DMS 273 treated with DMSO at 0.1 percent for 48 hours (cell line): ENCODE measurements around the gene ANKRD29.
"Not testable (repeated sequence)": the region's sequence is repeated elsewhere in the genome, so short reads cannot be mapped to it uniquely, and the experiment has no call there.

Experiments
- DNase-seq: peaks from one replicate; lab custom pipeline; 2025; lab: John Stamatoyannopoulos, UW

Gene ANKRD29

DNA sequence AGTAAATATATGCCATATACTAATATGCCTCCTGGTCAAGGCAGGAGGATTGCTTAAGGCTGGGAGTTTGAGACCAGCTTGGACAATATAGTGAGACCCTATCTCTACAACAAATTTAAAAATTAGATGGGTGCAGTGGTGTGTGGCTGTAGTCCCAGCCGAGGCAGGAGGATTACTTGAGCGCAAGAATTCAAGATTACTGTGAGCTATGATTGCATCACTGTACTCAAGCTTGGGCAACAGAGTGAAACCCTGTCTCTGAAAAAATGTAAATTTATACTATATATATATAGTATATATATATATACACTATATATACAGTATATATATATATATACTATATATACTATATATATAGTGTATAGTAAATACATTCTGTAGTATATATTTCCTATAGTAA is 46.5 kb downstream of the ANKRD29 start:
- no peak for DNase-seq

DNA sequence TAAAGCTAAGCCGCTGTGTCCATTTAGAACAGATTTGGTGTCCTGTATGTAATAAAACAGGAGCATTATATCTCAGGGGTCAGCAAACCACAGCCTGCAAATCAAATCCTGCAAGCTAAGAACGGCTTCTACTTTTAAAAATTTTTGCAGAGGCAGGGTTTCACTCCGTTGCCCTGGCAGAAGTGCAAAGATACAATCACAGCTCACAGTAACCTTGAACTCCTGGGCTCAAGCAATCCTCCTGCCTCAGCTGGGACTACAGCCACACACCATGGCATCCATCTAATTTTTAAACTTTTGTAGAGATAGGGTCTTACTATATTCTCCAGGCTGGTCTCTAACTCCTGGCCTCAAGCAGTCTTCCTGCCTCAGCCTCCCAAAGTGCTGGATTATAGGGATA is 47.8 kb downstream of the ANKRD29 start:
- DNase-seq: no peak

DNA sequence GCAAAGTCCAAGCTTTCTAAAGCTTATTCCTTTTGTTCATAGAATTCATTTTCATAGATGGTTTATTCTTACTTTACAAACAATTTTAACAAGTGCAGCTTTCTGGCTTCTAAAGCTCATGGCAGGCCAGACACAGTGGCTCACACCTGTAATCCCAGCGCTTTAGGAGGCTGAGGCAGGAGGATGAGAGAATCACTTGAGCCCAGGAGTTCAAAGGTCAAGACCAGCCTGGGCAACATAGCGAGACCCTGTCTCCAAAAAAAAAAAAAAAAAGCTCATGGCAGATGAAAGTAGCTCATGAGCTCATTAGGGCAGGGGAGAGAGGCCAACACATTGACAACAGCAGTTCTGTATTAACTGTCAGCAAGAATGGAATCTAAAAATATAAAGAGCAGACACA is 48.3 kb downstream of the ANKRD29 start:
- DNase-seq: no peak

DNA sequence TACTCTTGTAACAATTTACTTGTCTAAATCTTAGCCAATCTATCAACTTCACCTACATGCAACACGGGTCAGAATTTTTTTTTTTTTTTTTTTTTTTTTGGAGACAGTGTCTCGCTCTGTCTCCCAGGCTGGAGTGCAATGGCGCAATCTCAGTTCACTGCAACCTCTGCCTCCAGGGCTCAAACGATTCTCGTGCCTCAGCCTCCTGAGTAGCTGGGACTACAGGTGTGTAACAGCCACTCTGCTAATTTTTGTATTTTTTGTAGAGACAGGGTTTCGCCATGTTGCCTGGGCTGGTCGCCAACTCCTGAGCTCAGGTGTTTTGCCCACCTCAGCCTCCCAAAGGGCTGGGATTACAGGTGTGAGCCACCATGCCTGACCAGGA is 49.6 kb downstream of the ANKRD29 start:
- not testable (repeated sequence) for DNase-seq

- DNase-seq: no peak
Observed at GRCh38 chr18:23612434-23613090, 50.1 kb downstream of the ANKRD29 start.

DNA sequence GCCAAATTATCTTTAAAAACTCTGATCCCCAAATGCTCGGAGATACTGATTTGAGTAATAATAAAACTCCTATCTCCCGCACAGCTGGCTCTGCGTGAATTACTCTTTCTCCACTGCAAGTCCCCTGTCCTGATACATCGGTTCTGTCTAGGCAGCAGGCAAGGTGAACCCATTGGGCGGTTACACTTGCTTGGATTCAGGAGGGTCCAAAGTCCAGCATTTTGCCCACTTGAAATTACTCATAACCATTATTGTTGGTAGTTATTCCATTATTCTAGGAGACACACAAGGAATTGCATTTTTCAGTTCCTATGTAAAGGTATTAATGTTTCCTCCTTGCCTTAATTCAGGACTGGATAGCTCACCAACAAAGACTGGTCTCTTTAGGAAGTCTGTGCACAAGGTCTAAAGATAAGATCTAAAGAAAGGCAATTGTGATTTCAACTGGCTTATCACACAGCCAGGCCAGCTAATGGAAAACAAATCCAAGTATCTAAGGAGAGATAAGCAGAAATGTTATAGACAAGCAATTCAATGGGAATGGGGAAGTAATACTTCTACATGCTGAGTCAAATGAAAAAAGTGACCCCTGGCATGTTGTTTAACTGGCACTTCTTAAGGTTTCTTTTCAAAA is 53.2 kb downstream of the ANKRD29 start:
- no peak for DNase-seq

- no peak for DNase-seq
Observed at GRCh38 chr18:23608211-23608610, 54.5 kb downstream of the ANKRD29 start.

- DNase-seq: no peak
Observed at GRCh38 chr18:23605941-23606340, 56.8 kb downstream of the ANKRD29 start.

DNA sequence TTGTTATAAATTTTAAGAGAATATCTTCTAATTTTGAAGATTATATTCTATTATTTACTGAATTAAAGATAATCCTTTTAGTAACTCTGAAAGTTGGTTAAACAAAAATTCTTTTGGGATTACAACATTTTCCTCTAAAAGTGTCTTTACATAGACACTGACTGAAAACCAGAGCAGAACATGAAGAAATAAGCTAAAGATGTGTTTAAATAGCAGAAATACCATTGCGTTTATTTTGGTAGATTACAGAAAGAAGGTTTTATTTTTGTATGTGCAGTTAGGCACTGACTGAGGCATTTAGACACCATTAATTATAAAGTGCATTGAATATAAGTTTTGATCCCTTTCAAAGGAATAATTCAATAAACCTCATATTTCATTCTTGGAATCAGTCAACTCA is 62.9 kb downstream of the ANKRD29 start:
- DNase-seq: no peak

GRCh38 chr18:23596183-23596582 is 66.5 kb downstream of the ANKRD29 start:
- no peak for DNase-seq

GRCh38 chr18:23595591-23595990 is 67.1 kb downstream of the ANKRD29 start:
- no peak for DNase-seq

- no peak for DNase-seq
Observed at GRCh38 chr18:23593720-23594119, 69.0 kb downstream of the ANKRD29 start.

DNA sequence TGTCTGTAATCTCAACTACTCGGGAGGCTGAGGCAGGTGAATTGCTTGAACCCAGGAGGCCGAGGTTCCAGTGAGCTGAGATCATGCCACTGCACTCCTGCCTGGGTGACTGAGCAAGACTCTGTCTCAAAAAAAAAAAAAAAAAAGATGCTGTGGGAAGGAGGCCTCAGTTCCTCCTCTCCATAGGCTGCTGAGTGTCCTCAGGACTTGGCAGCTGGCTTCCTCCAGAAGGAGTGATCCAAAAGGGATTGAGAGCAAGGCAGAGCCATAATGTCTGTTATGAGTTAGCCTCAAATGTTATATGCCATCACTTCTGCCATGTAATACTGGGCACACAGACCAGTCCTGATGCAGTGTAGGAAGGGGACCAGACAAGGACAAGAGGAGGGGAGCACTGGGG is 69.8 kb downstream of the ANKRD29 start:
- DNase-seq: no peak

- DNase-seq: no peak
Observed at GRCh38 chr18:23591011-23591410, 71.7 kb downstream of the ANKRD29 start.

- no peak for DNase-seq
Observed at GRCh38 chr18:23588836-23589560, 73.7 kb downstream of the ANKRD29 start.

DNA sequence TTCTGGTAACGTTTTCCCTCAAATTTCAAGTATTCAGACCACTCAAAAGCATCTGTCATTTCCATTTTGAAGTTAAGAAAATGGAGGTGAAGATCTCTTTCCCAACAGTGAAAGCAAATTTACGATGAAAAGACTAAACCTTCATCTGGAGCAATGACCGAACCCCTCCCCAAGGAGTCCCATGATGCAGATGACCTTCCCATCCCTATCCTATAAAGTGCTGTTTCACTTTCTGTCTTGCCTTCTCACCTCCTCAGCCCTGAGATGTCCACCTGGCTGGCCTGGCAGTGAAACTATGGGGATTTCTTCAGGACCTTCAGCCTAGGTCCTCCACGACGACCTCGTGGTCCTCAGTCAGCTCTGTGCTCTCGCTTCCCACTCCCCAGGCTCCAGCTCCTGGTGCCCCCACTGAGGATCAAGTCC is 75.5 kb downstream of the ANKRD29 start:
- no peak for DNase-seq

DNA sequence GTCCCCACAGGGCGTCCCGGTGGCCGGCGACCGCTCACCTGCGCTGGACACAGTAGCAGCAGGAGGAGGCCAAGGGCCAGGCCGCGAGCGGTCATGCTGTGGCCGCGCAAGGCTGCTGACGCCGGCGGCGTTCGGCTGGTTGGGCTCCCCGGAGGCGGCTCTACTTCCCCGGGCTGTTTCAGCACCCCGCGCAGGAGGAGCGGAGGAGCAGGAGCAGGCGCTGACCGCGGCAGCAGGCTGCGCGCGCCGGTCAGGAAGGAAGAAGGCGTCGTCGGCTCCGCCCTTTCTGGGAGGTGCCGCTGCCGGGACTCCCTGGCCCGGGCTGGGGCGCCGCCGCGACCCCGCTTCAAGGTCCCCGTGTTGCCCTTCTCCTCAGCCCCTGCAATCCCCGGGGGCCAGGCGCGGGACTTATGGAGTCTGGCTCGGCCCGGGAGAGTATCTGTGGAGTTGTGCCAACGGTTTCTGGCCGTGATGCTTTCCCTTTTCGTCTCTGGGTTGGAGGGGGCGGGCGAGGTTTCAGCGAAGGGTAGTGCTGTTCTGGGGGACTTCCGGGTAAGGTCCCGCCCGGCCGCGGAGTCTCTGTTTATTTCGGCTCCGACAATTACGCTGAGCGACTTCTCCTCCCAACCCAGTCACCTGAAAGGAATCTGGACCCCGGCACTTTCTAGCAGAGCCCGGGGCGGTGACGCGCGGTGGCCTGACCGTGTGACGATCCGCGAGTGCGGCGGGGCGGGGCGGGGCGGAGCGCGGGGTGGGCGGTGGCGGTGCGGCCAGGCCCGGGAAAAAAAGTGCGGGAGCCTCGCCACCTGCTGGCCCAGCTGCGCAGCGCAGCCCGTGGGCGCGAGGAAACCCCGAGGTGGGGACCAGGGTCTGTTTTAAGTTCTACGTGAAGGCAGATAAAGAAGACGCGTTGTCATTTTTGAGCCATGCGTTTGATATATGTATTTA is 76.2 kb downstream of the ANKRD29 start, which contains the start of gene NPC1:
Gene NPC1 (minus strand): TSS at position 258 of the 948 bp plus-strand sequence. CDS start 163 bp downstream, at position 95.
- peak; percentile 73 for DNase-seq

GRCh38 chr18:23585897-23586248 is 76.8 kb downstream of the ANKRD29 start:
- no peak for DNase-seq

DNA sequence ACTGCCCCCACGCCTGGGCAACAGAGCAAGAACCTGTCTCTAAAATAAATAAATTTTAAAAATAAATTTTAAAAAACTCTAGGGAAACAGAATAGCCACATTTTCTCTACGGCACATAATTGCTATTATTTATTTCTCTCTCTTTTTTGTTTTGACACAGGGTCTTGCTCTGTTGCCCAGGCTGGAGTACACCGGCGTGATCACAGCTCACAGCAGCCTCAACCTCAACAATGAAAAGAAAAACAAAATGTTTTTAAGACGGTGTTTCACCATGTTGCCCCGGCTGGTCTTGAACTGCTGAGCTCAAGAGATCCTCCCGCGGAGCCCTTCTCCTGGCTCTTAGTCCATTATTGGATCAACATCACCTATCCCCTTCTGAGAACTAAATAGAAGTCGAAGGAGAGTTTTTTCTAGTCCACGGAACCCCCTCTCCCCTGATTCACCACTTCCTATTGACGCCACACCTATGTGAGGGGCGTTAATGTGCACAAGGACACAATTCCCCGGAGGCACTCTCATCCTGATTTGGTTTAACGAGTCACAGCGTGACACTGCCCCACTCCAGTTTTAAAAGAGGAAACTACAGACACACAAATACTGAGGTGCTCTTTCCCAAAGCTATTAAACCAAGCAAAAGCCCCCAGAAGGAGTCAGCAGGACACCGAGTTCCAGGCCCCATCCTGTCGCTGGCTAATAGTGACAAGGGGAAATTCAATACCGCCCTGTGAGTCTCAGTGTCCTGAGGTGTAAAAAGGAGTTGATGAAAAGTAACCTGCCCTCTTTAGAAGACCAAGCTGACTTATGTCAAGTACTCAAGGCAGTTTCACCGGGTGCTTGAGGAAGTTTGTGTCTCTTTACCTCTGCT is 77.5 kb downstream of the ANKRD29 start:
- DNase-seq: no peak

- DNase-seq: no peak
Observed at GRCh38 chr18:23584019-23584983, 78.4 kb downstream of the ANKRD29 start.
